Measurements from ENCODE around the gene RANGAP1. TPM values are rescaled to one million over a fixed set of nuclear protein-coding genes. Genes with fewer than 3 reads are reported as not detected.

RANGAP1 gene
- total and polyA plus RNA-seq, 2 of the 4 experiments (the other 2 are of a cell fraction), result 71.2 to 148 TPM

DNA sequence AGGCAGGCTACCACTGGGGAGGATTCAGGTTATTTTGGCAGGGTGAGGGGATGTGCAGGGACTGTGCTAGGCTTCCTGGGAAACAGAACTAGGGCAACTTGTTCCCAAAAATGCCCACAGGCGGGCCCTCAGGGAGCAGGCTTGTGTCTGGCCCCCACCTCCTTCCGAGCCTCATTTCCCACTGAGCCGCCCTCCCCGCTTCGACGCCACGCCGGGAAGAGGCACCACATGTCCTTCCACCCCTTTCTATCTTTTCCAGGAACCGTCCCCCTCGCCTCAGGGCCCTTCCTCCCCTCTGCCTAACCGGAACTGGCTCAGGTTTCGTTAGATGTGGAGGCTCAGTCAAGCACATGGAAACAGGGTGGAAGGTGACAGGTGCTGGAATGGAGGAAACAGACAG, 35.9 kb downstream of the RANGAP1 start:
- TF ChIP-seq MXI1 (IDR thresholded peaks at IDR 0.05; ENCODE audit: borderline replicate concordance, low read depth, low read length), result no peak
- no peak for TF ChIP-seq CHD1 (IDR thresholded peaks at IDR 0.05; ENCODE audit: low read depth, low read length)
- TF ChIP-seq, protein P1, sequence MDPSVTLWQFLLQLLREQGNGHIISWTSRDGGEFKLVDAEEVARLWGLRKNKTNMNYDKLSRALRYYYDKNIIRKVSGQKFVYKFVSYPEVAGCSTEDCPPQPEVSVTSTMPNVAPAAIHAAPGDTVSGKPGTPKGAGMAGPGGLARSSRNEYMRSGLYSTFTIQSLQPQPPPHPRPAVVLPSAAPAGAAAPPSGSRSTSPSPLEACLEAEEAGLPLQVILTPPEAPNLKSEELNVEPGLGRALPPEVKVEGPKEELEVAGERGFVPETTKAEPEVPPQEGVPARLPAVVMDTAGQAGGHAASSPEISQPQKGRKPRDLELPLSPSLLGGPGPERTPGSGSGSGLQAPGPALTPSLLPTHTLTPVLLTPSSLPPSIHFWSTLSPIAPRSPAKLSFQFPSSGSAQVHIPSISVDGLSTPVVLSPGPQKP (IDR thresholded peaks at IDR 0.05; ENCODE audit: borderline replicate concordance, low read depth, low read length), result no peak
- no peak for TF ChIP-seq MAFK (IDR thresholded peaks at IDR 0.05; ENCODE audit: low read depth, low read length)
- TF ChIP-seq CEBPB (IDR thresholded peaks at IDR 0.05; ENCODE audit: low read depth, low read length), result no peak
- TF ChIP-seq FOS (IDR thresholded peaks at IDR 0.05; ENCODE audit: low read depth, low read length), result no peak
- TF ChIP-seq RAD21 (IDR thresholded peaks at IDR 0.05; ENCODE audit: low read length), result no peak
- no peak for TF ChIP-seq BHLHE40 (IDR thresholded peaks at IDR 0.05; ENCODE audit: low read depth, low read length)
- TF ChIP-seq, protein P2, sequence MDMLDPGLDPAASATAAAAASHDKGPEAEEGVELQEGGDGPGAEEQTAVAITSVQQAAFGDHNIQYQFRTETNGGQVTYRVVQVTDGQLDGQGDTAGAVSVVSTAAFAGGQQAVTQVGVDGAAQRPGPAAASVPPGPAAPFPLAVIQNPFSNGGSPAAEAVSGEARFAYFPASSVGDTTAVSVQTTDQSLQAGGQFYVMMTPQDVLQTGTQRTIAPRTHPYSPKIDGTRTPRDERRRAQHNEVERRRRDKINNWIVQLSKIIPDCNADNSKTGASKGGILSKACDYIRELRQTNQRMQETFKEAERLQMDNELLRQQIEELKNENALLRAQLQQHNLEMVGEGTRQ (IDR thresholded peaks at IDR 0.05; ENCODE audit: low read depth, low read length), result no peak
- TF ChIP-seq SMC3 (IDR thresholded peaks at IDR 0.05; ENCODE audit: low read depth, low read length), result no peak
- TF ChIP-seq POLR2A (IDR thresholded peaks at IDR 0.05; ENCODE audit: low read depth, low read length), result no peak
- no peak for TF ChIP-seq MAZ (IDR thresholded peaks at IDR 0.05; ENCODE audit: borderline replicate concordance, low read depth, low read length)
- TF ChIP-seq, protein P3, sequence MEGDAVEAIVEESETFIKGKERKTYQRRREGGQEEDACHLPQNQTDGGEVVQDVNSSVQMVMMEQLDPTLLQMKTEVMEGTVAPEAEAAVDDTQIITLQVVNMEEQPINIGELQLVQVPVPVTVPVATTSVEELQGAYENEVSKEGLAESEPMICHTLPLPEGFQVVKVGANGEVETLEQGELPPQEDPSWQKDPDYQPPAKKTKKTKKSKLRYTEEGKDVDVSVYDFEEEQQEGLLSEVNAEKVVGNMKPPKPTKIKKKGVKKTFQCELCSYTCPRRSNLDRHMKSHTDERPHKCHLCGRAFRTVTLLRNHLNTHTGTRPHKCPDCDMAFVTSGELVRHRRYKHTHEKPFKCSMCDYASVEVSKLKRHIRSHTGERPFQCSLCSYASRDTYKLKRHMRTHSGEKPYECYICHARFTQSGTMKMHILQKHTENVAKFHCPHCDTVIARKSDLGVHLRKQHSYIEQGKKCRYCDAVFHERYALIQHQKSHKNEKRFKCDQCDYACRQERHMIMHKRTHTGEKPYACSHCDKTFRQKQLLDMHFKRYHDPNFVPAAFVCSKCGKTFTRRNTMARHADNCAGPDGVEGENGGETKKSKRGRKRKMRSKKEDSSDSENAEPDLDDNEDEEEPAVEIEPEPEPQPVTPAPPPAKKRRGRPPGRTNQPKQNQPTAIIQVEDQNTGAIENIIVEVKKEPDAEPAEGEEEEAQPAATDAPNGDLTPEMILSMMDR (conservative IDR thresholded peaks at IDR 0.05; ENCODE audit: low read depth, low read length), result no peak
- no peak for TF ChIP-seq RCOR1 (IDR thresholded peaks at IDR 0.05; ENCODE audit: insufficient replicate concordance, low read length)
- no peak for TF ChIP-seq NFE2L2 (IDR thresholded peaks at IDR 0.05; ENCODE audit: low read depth, low read length)
- no peak for TF ChIP-seq RFX5 (IDR thresholded peaks at IDR 0.05; ENCODE audit: low read depth, low read length)
- no peak overlapping the region for H3K27ac ChIP-seq (ENCODE audit: insufficient read depth, low read length)
- no peaks in the 10 kb centered on the region for H3K4me1 ChIP-seq (ENCODE audit: control insufficient read depth, insufficient read depth, low read length)
- no peak overlapping the region for H2BK5ac ChIP-seq (ENCODE audit: low read depth, low read length, poor library complexity, severe bottlenecking)
- POLR2A ChIA-PET (ENCODE audit: unreplicated experiment), result no interaction called here
- H2BK15ac ChIP-seq (ENCODE audit: low read depth, low read length), result no peak overlapping the region
- peaks cover 25 to 61% of the 10 kb centered on the region in 2 experiments for H3K79me1 ChIP-seq (ENCODE audit: low read depth in 1 of 2, low read length in 2 of 2)
- in situ Hi-C loops (cut with MboI; ENCODE audit: low sequenced_read_pairs) (no loop called here), dilution Hi-C loops (cut with HindIII; ENCODE audit: low sequenced_read_pairs, unreplicated experiment) (no loop called here), intact Hi-C loops (cut with micrococcal nuclease) (no loop called here)
- no peak overlapping the region for H3K4me3 ChIP-seq (ENCODE audit: insufficient read depth, low read depth, low read length)
- H2AK5ac ChIP-seq (ENCODE audit: low read depth, low read length), result no peak overlapping the region
- no peak overlapping the region for H3K4me2 ChIP-seq (ENCODE audit: low read depth, low read length)
- H4K5ac ChIP-seq (ENCODE audit: low read depth, low read length), result no peak overlapping the region
- H3K23ac ChIP-seq (ENCODE audit: low read depth, low read length), result no peak overlapping the region
- DNase-seq (no peak), ATAC-seq (ENCODE audit: low read depth) (no peak)
- CTCF ChIA-PET, result no interaction called here
- H3K14ac ChIP-seq (replicated peaks; ENCODE audit: low read depth, low read length), result no peak overlapping the region
- H3K56ac ChIP-seq (ENCODE audit: extremely low read depth, insufficient read depth, low read length), result no peak overlapping the region
- H2AFZ ChIP-seq (replicated peaks; ENCODE audit: low read length, poor library complexity), result peak overlapping the region; percentile 3
- peaks cover 13% of the 10 kb centered on the region for H4K20me1 ChIP-seq (ENCODE audit: insufficient read depth, low read length)
- peaks cover 84% of the 10 kb centered on the region for H3K36me3 ChIP-seq (ENCODE audit: control insufficient read depth, insufficient read depth, low read length)
- H3K4ac ChIP-seq (ENCODE audit: low read depth, low read length), result no peak overlapping the region
- H2BK20ac ChIP-seq (ENCODE audit: low read depth, low read length), result no peak overlapping the region
- no peak overlapping the region for H4K8ac ChIP-seq (ENCODE audit: low read depth in 2 of 2, low read length in 2 of 2)
- no peaks in the 10 kb centered on the region for H3K27me3 ChIP-seq (ENCODE audit: control insufficient read depth, insufficient read depth, low read length)
- no peak overlapping the region for H3K9ac ChIP-seq (ENCODE audit: low read depth, low read length)
- no peak overlapping the region for H2BK120ac ChIP-seq (ENCODE audit: low read depth, low read length)
- H3K18ac ChIP-seq (ENCODE audit: low read depth, low read length), result no peak overlapping the region
- H3K9me3 ChIP-seq (ENCODE audit: control insufficient read depth, insufficient read depth, low read length), result no peaks in the 10 kb centered on the region
- no peak overlapping the region for H4K91ac ChIP-seq (ENCODE audit: insufficient read depth, low read depth, low read length)
- H2AK9ac ChIP-seq (replicated peaks; ENCODE audit: low read depth, low read length, poor library complexity), result no peak overlapping the region
- WGBS, 2 experiments (ENCODE audit: extremely low coverage in 2 of 2, insufficient read length in 1 of 2), result 100% methylated on average over 9 of the region's 12 CpGs; no CpG with 5 or more reads in 1 of the 2 experiments
- BruUV-seq (replicated peaks), result no TSS peak
- H3K9me1 ChIP-seq (ENCODE audit: insufficient read depth, low read length), result no peaks in the 10 kb centered on the region; the same call in 1 of the 2 replicates
